ENCODE measurements around the gene CLEC10A. TPM values are rescaled to one million over a fixed set of nuclear protein-coding genes. Genes with fewer than 3 reads are reported as not detected.

CLEC10A gene
- total RNA-seq, 1 experiment from 2014 or later = not detected

GRCh38 chr17:7108981-7109380, 28.9 kb upstream of the CLEC10A start:
- no peak for TF ChIP-seq CTCF (IDR thresholded peaks at IDR 0.05)
- TF ChIP-seq SIN3A (IDR thresholded peaks at IDR 0.05; ENCODE audit: borderline replicate concordance, insufficient read depth, low read depth, low read length) = no peak
- TF ChIP-seq REST (IDR thresholded peaks at IDR 0.05; ENCODE audit: insufficient read depth in 1 of 2, low read depth in 2 of 2, low read length in 1 of 2) = no peak
- no peak for TF ChIP-seq TCF7L2 (IDR thresholded peaks at IDR 0.05; ENCODE audit: low read depth, low read length)
- H3K4me3 ChIP-seq (ENCODE audit: low read depth in 2 of 2, low read length in 2 of 2) = no peak overlapping the region
- H3K27me3 ChIP-seq (ENCODE audit: control insufficient read depth, insufficient read depth, low read length) = no peaks in the 10 kb centered on the region
- in situ Hi-C loops (cut with HindIII; ENCODE audit: low pct_unique_long_range_greater_than_20kb, low sequenced_read_pairs) = no loop called here
- ChIA-PET CTCF (no interaction called here), POLR2A (no interaction called here)
- H3K9me3 ChIP-seq (ENCODE audit: control insufficient read depth, insufficient read depth, low read depth, low read length) = no peaks in the 10 kb centered on the region
- no peak for ATAC-seq
- BruUV-seq (replicated peaks) = no TSS peak
- H3K27ac ChIP-seq (ENCODE audit: low read length) = no peak overlapping the region
- H3K36me3 ChIP-seq (ENCODE audit: control insufficient read depth, insufficient read depth, low read length) = no peaks in the 10 kb centered on the region
- DNase-seq (ENCODE audit: low read depth, low spot score) = no peak
- intact Hi-C loops (cut with micrococcal nuclease; ENCODE audit: unreplicated experiment) = no loop called here
- H3K4me1 ChIP-seq (ENCODE audit: control insufficient read depth, insufficient read depth, low read length) = no peaks in the 10 kb centered on the region

GRCh38 chr17:7108560-7108925, 28.5 kb upstream of the CLEC10A start:
- CTCF ChIA-PET = no interaction called here
- in situ Hi-C loops (cut with HindIII; ENCODE audit: low pct_unique_long_range_greater_than_20kb, low sequenced_read_pairs) = no loop called here

More at GRCh38 chr17:7108560-7108925, 28.5 kb upstream of the CLEC10A start:
- H3K27me3 ChIP-seq (ENCODE audit: control insufficient read depth, insufficient read depth, low read length) = no peaks in the 10 kb centered on the region
- ATAC-seq = no peak
- DNase-seq (ENCODE audit: low read depth, low spot score) = no peak
- no peak for TF ChIP-seq CTCF (IDR thresholded peaks at IDR 0.05)
- no peak for TF ChIP-seq TCF7L2 (IDR thresholded peaks at IDR 0.05; ENCODE audit: low read depth, low read length)
- TF ChIP-seq REST (IDR thresholded peaks at IDR 0.05; ENCODE audit: insufficient read depth in 1 of 2, low read depth in 2 of 2, low read length in 1 of 2) = no peak
- TF ChIP-seq SIN3A (IDR thresholded peaks at IDR 0.05; ENCODE audit: borderline replicate concordance, insufficient read depth, low read depth, low read length) = no peak
- TF ChIP-seq POLR2AphosphoS5 (IDR thresholded peaks at IDR 0.05; ENCODE audit: low read depth, low read length) = no peak
- intact Hi-C loops (cut with micrococcal nuclease; ENCODE audit: unreplicated experiment) = no loop called here
- no peaks in the 10 kb centered on the region for H3K36me3 ChIP-seq (ENCODE audit: control insufficient read depth, insufficient read depth, low read length)
- H3K4me1 ChIP-seq (ENCODE audit: control insufficient read depth, insufficient read depth, low read length) = no peaks in the 10 kb centered on the region
- POLR2A ChIA-PET = no interaction called here
- H3K9me3 ChIP-seq (ENCODE audit: control insufficient read depth, insufficient read depth, low read depth, low read length) = no peaks in the 10 kb centered on the region
- H3K27ac ChIP-seq (ENCODE audit: low read length) = no peak overlapping the region
- no peak overlapping the region for H3K4me3 ChIP-seq (ENCODE audit: low read depth in 2 of 2, low read length in 2 of 2)
- BruUV-seq (replicated peaks) = no TSS peak
